Measurements from ENCODE around the gene FCN1. TPM values are rescaled to one million over a fixed set of nuclear protein-coding genes. Genes with fewer than 3 reads are reported as not detected.

FCN1 gene
- total and polyA plus RNA-seq, 10 of the 15 experiments (the other 5 are each of a cell fraction or from before 2014, with no cell fraction given) = 0.08 TPM; not detected in 9

DNA sequence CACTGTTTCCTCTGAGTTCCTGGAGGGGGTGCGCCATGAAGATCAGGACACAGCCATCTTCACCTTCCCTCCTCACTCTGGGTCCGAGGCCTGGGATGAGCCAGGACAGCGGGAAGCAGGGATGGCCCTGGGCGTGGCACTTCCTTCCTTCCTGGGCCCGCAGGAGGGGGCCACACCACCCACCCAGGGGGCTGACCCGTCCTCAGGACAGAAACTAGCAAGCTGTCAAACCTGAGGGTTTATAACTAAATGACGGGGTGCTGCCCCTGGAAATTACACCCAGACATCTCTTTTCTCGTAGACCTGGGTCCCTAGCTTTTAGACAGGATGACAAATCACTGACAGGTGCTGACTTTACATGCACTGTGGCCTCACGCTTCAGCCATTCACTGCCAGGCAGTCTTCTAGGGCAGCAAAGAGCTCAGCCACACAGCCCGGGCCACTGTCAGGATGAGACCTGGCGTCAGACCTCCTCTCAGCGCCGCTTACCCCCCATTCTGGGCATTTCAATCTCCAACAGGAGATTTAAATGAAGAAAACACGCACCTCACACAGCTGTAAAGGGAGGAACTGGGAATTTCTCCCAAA, 29.0 kb downstream of the FCN1 start:
- no peak for ATAC-seq
- Histone ChIP-seq H4K20me1 (ENCODE audit: control insufficient read depth, insufficient read depth) (no peaks in the 10 kb centered on the region), H3K27me3 (replicated peaks in 1 of 2; ENCODE audit: control insufficient read depth in 2 of 2, insufficient read depth in 2 of 2, low read length in 1 of 2) (no peaks in the 10 kb centered on the region; a peak in 1 of 4 replicates), H3K4me2 (ENCODE audit: control insufficient read depth, insufficient read depth) (no peak overlapping the region), H3K9ac (ENCODE audit: control insufficient read depth, insufficient read depth, low read length) (no peak overlapping the region), H3K9me3 (replicated peaks; ENCODE audit: control insufficient read depth, insufficient read depth, low read length) (no peaks in the 10 kb centered on the region), H3K36me3 (ENCODE audit: control insufficient read depth in 2 of 2, insufficient read depth in 2 of 2, low read length in 1 of 2) (no peaks in the 10 kb centered on the region), H3K79me2 (ENCODE audit: control insufficient read depth, insufficient read depth, low read length) (no peaks in the 10 kb centered on the region), H3K4me1 (ENCODE audit: control insufficient read depth, insufficient read depth, low read length) (peaks cover 5% of the 10 kb centered on the region; the same call in 1 of the 2 replicates), H3K4me3 (no peak overlapping the region), H2AFZ (ENCODE audit: control insufficient read depth, low read depth, low read length) (no peak overlapping the region), H3K27ac (ENCODE audit: control insufficient read depth, insufficient read depth) (no peak overlapping the region)
- ChIA-PET RAD21 (ENCODE audit: unreplicated experiment) (no interaction called here), SMC1A (ENCODE audit: uncharacterized antibody, unreplicated experiment) (interaction anchor here (0.8 to 1.3 kb wide), 4 partner anchors 13 to 67 kb away, joined by 3 read pairs; no protein-coding TSS in a partner anchor), CTCF (interaction anchor here (0.8 to 1.6 kb wide), 3 partner anchors 17 to 79 kb away, joined by 3 to 4 read pairs (median 3); no protein-coding TSS in a partner anchor), POLR2A (interaction anchor here (1.2 kb wide), 1 partner anchor 30 kb away, joined by 3 read pairs; no protein-coding TSS in a partner anchor)
- no TSS peak for BruUV-seq (replicated peaks)
- no peak for TF ChIP-seq RCOR1 (conservative IDR thresholded peaks at IDR 0.05; ENCODE audit: low read depth, low read length)
- TF ChIP-seq, protein P1, sequence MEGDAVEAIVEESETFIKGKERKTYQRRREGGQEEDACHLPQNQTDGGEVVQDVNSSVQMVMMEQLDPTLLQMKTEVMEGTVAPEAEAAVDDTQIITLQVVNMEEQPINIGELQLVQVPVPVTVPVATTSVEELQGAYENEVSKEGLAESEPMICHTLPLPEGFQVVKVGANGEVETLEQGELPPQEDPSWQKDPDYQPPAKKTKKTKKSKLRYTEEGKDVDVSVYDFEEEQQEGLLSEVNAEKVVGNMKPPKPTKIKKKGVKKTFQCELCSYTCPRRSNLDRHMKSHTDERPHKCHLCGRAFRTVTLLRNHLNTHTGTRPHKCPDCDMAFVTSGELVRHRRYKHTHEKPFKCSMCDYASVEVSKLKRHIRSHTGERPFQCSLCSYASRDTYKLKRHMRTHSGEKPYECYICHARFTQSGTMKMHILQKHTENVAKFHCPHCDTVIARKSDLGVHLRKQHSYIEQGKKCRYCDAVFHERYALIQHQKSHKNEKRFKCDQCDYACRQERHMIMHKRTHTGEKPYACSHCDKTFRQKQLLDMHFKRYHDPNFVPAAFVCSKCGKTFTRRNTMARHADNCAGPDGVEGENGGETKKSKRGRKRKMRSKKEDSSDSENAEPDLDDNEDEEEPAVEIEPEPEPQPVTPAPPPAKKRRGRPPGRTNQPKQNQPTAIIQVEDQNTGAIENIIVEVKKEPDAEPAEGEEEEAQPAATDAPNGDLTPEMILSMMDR (IDR thresholded peaks at IDR 0.05 in 2 of 3, conservative IDR thresholded peaks at IDR 0.05 in 1 of 3; ENCODE audit: control insufficient read depth in 2 of 3, extremely low read depth in 1 of 3, insufficient read depth in 1 of 3, low read depth in 3 of 3, low read length in 3 of 3) = no peak
- TF ChIP-seq HDAC6 (IDR thresholded peaks at IDR 0.05; ENCODE audit: unreplicated experiment) = no peak
- no peak for TF ChIP-seq BRCA1 (IDR thresholded peaks at IDR 0.05; ENCODE audit: low read depth, low read length)
- TF ChIP-seq, protein P2, sequence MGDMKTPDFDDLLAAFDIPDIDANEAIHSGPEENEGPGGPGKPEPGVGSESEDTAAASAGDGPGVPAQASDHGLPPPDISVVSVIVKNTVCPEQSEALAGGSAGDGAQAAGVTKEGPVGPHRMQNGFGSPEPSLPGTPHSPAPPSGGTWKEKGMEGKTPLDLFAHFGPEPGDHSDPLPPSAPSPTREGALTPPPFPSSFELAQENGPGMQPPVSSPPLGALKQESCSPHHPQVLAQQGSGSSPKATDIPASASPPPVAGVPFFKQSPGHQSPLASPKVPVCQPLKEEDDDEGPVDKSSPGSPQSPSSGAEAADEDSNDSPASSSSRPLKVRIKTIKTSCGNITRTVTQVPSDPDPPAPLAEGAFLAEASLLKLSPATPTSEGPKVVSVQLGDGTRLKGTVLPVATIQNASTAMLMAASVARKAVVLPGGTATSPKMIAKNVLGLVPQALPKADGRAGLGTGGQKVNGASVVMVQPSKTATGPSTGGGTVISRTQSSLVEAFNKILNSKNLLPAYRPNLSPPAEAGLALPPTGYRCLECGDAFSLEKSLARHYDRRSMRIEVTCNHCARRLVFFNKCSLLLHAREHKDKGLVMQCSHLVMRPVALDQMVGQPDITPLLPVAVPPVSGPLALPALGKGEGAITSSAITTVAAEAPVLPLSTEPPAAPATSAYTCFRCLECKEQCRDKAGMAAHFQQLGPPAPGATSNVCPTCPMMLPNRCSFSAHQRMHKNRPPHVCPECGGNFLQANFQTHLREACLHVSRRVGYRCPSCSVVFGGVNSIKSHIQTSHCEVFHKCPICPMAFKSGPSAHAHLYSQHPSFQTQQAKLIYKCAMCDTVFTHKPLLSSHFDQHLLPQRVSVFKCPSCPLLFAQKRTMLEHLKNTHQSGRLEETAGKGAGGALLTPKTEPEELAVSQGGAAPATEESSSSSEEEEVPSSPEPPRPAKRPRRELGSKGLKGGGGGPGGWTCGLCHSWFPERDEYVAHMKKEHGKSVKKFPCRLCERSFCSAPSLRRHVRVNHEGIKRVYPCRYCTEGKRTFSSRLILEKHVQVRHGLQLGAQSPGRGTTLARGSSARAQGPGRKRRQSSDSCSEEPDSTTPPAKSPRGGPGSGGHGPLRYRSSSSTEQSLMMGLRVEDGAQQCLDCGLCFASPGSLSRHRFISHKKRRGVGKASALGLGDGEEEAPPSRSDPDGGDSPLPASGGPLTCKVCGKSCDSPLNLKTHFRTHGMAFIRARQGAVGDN (IDR thresholded peaks at IDR 0.05) = no peak
- no peak for TF ChIP-seq TCF3 (IDR thresholded peaks at IDR 0.05; ENCODE audit: borderline replicate concordance, insufficient read depth, low read depth, low read length)
- no peak for TF ChIP-seq SMAD1 (IDR thresholded peaks at IDR 0.05; ENCODE audit: low read depth, partially characterized antibody)
- no peak for TF ChIP-seq RELB (IDR thresholded peaks at IDR 0.05; ENCODE audit: low read depth)
- no peak for TF ChIP-seq YY1 (IDR thresholded peaks at IDR 0.05; ENCODE audit: low read depth, low read length)
- no peak for TF ChIP-seq ZBTB4 (CRISPR knock-in tag; IDR thresholded peaks at IDR 0.05)
- TF ChIP-seq MTA2 (IDR thresholded peaks at IDR 0.05; ENCODE audit: low read depth) = no peak
- DNase-seq (ENCODE audit: low read depth, low spot score) = no peak
- FAIRE-seq = no peak
- 43% methylated on average over 14 of the region's 14 CpGs for WGBS (ENCODE audit: insufficient coverage, insufficient replicate concordance, low lambda C conversion rate, missing lambda C conversion rate)
- in situ Hi-C loops (cut with MboI) (no loop called here), intact Hi-C loops (cut with micrococcal nuclease; ENCODE audit: unreplicated experiment) (no loop called here)

All from GM12878 (cell line).